ENCODE data around the gene UBASH3B.

DNA sequence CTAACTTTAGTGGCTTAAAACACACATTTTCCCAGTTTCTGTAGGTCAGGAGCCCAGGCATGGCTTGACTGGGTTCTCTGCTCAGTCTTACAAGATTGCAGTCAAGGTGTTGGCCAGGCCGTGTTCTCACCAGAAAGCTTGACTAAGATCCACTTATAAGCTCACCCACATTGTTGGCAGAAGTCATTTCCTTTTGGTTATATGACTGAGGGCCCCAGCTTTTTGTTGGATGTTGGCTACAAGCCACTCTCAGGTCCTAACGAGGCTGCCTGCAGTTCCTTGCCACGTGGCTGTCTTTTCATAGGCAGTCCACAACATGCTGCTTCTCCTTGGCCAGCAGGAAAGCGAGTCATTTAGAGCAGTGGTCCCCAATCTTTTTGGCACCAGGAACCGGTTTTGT, 103.5 kb downstream of the UBASH3B start:
- TF ChIP-seq, protein P1, sequence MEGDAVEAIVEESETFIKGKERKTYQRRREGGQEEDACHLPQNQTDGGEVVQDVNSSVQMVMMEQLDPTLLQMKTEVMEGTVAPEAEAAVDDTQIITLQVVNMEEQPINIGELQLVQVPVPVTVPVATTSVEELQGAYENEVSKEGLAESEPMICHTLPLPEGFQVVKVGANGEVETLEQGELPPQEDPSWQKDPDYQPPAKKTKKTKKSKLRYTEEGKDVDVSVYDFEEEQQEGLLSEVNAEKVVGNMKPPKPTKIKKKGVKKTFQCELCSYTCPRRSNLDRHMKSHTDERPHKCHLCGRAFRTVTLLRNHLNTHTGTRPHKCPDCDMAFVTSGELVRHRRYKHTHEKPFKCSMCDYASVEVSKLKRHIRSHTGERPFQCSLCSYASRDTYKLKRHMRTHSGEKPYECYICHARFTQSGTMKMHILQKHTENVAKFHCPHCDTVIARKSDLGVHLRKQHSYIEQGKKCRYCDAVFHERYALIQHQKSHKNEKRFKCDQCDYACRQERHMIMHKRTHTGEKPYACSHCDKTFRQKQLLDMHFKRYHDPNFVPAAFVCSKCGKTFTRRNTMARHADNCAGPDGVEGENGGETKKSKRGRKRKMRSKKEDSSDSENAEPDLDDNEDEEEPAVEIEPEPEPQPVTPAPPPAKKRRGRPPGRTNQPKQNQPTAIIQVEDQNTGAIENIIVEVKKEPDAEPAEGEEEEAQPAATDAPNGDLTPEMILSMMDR (IDR thresholded peaks at IDR 0.05; ENCODE audit: insufficient read depth, low read length) = no peak
- TF ChIP-seq POLR2AphosphoS5 (IDR thresholded peaks at IDR 0.05; ENCODE audit: low read depth) = no peak
- TF ChIP-seq, protein P2, sequence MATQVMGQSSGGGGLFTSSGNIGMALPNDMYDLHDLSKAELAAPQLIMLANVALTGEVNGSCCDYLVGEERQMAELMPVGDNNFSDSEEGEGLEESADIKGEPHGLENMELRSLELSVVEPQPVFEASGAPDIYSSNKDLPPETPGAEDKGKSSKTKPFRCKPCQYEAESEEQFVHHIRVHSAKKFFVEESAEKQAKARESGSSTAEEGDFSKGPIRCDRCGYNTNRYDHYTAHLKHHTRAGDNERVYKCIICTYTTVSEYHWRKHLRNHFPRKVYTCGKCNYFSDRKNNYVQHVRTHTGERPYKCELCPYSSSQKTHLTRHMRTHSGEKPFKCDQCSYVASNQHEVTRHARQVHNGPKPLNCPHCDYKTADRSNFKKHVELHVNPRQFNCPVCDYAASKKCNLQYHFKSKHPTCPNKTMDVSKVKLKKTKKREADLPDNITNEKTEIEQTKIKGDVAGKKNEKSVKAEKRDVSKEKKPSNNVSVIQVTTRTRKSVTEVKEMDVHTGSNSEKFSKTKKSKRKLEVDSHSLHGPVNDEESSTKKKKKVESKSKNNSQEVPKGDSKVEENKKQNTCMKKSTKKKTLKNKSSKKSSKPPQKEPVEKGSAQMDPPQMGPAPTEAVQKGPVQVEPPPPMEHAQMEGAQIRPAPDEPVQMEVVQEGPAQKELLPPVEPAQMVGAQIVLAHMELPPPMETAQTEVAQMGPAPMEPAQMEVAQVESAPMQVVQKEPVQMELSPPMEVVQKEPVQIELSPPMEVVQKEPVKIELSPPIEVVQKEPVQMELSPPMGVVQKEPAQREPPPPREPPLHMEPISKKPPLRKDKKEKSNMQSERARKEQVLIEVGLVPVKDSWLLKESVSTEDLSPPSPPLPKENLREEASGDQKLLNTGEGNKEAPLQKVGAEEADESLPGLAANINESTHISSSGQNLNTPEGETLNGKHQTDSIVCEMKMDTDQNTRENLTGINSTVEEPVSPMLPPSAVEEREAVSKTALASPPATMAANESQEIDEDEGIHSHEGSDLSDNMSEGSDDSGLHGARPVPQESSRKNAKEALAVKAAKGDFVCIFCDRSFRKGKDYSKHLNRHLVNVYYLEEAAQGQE (IDR thresholded peaks at IDR 0.05; ENCODE audit: insufficient replicate concordance, low read depth) = no peak

All from HL-60 (cell line).